ENCODE data around the gene TSEN15. TPM values are rescaled to one million over a fixed set of nuclear protein-coding genes. Genes with fewer than 3 reads are reported as not detected.

TSEN15 gene
- total and polyA plus RNA-seq, 4 donors = 9.1 to 21.9 (median 19.3) TPM

DNA sequence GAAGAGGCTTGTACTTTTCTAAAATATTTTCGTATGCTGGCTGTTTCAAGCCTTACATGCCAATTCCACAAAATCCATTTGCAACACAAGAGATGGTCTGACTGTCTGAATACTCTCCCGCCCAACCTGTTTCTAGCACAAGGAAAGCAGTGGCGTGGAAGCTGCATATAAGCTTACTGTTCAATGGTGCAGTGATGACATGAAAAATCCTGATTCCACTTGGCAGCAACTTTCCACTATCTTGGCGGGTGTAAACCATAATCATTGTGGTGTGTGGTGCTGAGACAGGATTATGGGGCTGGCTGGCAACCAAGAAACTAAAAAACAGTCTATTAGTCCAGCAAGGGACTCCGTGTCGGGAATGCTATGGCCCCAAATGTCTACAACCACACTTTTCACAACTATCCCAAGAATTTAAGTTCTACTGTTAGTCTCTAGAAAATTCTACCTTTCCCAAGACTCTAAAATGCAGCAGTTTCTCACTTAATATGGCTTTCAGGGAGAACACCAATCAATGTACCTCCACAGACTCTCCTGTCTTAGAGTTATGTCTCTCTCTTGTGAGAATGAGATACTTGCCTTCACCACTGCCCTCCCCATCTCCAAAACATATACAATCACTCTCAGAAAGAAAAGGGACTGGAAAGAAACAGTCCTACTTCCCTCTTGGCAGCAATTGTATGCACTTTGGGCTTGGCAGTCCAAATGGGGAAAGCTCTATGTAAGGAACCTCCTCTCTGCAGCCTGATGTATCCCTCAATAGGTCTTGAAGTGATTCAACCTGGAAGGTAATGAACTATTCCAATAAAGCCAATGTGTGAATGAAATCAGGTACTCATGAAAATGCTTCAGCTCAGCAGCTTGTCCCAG is 23.5 kb upstream of the TSEN15 start:
- H3K27me3 ChIP-seq (ENCODE audit: control insufficient read depth in 4 of 4, insufficient read depth in 4 of 4, low read length in 3 of 4) = peaks cover 0 to 2% (median 0%) of the 10 kb centered on the region in 4 donors
- no peak overlapping the region for H3K9ac ChIP-seq (ENCODE audit: low read depth in 1 of 2, low read length in 2 of 2)
- H3K36me3 ChIP-seq (ENCODE audit: control insufficient read depth in 4 of 4, insufficient read depth in 3 of 4, low read depth in 1 of 4, low read length in 3 of 4) = no peaks in the 10 kb centered on the region
- TF ChIP-seq GABPA (IDR thresholded peaks at IDR 0.05 in 1 of 2, conservative IDR thresholded peaks at IDR 0.05 in 1 of 2) (no peak), HNF4G (IDR thresholded peaks at IDR 0.05) (no peak), RXRA (IDR thresholded peaks at IDR 0.05) (no peak), EGR1 (IDR thresholded peaks at IDR 0.05; ENCODE audit: low read depth in 2 of 2) (no peak), NR2F2 (IDR thresholded peaks at IDR 0.05) (no peak), TAF1 (conservative IDR thresholded peaks at IDR 0.05) (no peak), JUND (IDR thresholded peaks at IDR 0.05) (no peak), RAD21 (IDR thresholded peaks at IDR 0.05) (no peak), FOXA2 (IDR thresholded peaks at IDR 0.05) (no peak), YY1 (IDR thresholded peaks at IDR 0.05) (no peak), SP1 (IDR thresholded peaks at IDR 0.05) (no peak), HNF4A (conservative IDR thresholded peaks at IDR 0.05) (no peak)
- TF ChIP-seq, protein P1, sequence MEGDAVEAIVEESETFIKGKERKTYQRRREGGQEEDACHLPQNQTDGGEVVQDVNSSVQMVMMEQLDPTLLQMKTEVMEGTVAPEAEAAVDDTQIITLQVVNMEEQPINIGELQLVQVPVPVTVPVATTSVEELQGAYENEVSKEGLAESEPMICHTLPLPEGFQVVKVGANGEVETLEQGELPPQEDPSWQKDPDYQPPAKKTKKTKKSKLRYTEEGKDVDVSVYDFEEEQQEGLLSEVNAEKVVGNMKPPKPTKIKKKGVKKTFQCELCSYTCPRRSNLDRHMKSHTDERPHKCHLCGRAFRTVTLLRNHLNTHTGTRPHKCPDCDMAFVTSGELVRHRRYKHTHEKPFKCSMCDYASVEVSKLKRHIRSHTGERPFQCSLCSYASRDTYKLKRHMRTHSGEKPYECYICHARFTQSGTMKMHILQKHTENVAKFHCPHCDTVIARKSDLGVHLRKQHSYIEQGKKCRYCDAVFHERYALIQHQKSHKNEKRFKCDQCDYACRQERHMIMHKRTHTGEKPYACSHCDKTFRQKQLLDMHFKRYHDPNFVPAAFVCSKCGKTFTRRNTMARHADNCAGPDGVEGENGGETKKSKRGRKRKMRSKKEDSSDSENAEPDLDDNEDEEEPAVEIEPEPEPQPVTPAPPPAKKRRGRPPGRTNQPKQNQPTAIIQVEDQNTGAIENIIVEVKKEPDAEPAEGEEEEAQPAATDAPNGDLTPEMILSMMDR (IDR thresholded peaks at IDR 0.05; ENCODE audit: low read depth, low read length, missing input control) = no peak
- TF ChIP-seq, protein P2, sequence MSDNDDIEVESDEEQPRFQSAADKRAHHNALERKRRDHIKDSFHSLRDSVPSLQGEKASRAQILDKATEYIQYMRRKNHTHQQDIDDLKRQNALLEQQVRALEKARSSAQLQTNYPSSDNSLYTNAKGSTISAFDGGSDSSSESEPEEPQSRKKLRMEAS (IDR thresholded peaks at IDR 0.05) = no peak
- TF ChIP-seq, protein P3, sequence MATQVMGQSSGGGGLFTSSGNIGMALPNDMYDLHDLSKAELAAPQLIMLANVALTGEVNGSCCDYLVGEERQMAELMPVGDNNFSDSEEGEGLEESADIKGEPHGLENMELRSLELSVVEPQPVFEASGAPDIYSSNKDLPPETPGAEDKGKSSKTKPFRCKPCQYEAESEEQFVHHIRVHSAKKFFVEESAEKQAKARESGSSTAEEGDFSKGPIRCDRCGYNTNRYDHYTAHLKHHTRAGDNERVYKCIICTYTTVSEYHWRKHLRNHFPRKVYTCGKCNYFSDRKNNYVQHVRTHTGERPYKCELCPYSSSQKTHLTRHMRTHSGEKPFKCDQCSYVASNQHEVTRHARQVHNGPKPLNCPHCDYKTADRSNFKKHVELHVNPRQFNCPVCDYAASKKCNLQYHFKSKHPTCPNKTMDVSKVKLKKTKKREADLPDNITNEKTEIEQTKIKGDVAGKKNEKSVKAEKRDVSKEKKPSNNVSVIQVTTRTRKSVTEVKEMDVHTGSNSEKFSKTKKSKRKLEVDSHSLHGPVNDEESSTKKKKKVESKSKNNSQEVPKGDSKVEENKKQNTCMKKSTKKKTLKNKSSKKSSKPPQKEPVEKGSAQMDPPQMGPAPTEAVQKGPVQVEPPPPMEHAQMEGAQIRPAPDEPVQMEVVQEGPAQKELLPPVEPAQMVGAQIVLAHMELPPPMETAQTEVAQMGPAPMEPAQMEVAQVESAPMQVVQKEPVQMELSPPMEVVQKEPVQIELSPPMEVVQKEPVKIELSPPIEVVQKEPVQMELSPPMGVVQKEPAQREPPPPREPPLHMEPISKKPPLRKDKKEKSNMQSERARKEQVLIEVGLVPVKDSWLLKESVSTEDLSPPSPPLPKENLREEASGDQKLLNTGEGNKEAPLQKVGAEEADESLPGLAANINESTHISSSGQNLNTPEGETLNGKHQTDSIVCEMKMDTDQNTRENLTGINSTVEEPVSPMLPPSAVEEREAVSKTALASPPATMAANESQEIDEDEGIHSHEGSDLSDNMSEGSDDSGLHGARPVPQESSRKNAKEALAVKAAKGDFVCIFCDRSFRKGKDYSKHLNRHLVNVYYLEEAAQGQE (IDR thresholded peaks at IDR 0.05) = no peak
- TF ChIP-seq, protein P4, sequence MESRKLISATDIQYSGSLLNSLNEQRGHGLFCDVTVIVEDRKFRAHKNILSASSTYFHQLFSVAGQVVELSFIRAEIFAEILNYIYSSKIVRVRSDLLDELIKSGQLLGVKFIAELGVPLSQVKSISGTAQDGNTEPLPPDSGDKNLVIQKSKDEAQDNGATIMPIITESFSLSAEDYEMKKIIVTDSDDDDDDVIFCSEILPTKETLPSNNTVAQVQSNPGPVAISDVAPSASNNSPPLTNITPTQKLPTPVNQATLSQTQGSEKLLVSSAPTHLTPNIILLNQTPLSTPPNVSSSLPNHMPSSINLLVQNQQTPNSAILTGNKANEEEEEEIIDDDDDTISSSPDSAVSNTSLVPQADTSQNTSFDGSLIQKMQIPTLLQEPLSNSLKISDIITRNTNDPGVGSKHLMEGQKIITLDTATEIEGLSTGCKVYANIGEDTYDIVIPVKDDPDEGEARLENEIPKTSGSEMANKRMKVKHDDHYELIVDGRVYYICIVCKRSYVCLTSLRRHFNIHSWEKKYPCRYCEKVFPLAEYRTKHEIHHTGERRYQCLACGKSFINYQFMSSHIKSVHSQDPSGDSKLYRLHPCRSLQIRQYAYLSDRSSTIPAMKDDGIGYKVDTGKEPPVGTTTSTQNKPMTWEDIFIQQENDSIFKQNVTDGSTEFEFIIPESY (IDR thresholded peaks at IDR 0.05) = no peak
- TF ChIP-seq, protein P5, sequence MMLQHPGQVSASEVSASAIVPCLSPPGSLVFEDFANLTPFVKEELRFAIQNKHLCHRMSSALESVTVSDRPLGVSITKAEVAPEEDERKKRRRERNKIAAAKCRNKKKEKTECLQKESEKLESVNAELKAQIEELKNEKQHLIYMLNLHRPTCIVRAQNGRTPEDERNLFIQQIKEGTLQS (IDR thresholded peaks at IDR 0.05) = no peak
- H3K4me1 ChIP-seq (ENCODE audit: control insufficient read depth in 4 of 4, insufficient read depth in 4 of 4, low read length in 3 of 4) = no peaks in the 10 kb centered on the region
- WGBS = 80% methylated on average over 6 of the region's 6 CpGs
- H3K9me3 ChIP-seq (ENCODE audit: control insufficient read depth in 4 of 4, low read length in 3 of 4) = no peaks in the 10 kb centered on the region
- no peak for DNase-seq (ENCODE audit: low spot score)
- no peak overlapping the region for H3K4me3 ChIP-seq (ENCODE audit: low read depth in 1 of 3, low read length in 3 of 3)
- H3K27ac ChIP-seq (ENCODE audit: low read depth in 1 of 2, low read length in 2 of 2) = no peak overlapping the region

Measured in liver (tissue), 9 donors.